Stimulated activated CD8-positive, alpha-beta memory T cell treated with anti-CD3 and anti-CD28 coated beads, Interleukin-2, amount 100 ng/mL, for 1 hour (primary cell): Measurements from ENCODE around the gene SDCBP2.

ENCODE experiments used
- DNase-seq, 2 donors: peaks; one replicate each; pipeline ENCODE4 v3.0.0-alpha.2; 2020; ENCODE audit warnings: low read depth in 2 of 2

Gene SDCBP2

DNA sequence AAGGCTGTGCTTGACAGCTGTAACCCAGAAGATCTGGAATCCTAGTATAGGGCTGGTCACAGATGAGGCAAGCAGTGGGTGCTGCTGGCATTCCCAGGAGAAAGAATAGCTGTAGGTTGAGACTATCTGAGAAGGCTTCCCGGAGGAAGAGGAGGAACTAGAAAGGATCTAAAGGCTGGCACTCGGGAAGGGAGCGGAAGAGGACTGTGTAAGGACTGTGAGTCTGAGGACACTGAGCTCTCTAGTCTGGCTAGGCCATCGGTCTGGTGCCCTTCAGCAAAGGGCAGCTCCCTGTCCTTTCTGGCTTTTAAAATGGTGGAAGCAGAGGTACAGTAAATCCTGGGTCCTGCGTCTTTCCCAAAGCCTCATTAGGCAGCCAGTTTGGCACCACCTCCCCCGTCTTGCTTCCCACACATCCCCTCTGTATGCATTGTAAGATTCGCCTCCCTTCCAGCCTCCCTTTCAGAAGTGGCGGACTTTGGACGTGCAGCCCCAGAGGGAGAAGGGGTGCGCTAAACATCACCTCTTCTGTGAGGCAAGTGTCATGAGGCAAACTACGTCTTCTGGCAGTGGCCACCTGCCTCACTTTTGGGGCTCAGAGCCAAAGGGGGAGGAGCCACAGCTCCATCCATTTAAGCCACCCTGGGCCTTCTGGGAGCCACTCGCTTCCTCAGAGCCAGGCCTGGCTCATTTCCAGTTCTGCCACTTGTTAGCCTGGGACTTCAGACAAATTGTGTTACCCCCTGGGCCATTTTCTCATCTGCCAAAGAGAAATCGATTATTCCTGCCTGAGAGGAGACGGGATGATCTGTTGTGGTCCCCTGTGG is 54.2 kb downstream of the SDCBP2 start:
- DNase-seq, result no peak

DNA sequence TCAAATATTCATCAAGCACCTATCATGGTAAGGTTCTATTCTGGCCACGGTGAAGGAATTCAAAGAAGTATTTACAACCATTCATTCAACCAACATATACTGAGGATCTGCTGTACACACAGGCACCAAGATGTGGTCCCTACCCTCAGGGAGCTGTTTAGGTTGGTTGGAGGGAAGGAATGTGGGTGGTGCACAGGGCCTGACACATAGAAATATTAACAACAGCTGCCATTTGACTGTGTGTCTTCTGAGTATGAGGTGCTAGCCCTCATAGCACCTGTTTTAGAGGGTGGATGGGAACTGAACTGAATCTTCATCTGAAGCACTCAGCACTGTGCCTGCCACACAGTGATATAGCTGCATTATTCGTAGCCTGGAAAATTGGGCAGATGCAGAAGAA is 55.6 kb downstream of the SDCBP2 start:
- DNase-seq, result no peak

DNA sequence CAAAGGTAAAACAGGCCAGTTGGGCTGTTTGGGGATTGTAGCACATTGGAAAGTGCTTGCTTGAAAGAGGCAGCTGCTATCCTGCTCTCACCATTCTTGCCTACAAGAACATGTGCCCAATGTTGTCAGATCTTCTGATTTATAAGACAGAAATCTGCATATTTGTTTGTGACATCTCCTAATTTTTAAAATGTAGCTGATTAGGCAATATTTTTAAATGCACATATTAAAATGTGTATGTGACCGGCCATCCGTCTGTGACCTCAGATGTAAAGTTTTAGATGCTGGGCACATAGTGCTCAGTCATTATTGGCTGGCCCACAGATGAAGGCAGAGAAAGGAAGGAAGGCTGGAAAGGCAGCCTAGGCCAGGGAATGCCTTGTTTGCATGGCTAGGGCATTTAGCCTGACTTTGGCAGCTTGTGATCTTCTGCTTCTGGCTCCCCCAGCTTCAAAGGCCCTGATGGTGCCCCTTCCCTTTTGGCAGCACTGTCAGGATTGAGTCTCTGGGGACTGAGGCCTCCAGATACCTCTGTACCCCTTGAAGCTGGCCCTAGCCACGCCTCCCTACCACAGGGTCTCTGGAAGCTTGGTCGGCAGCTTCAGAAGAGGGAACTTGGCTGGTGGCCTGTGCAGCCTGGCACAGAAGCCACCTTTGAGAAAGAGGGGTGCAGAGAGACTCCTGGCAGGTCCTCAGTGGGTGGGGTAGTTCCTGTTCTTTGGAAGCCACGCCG is 56.4 kb downstream of the SDCBP2 start:
- no peak for DNase-seq

DNA sequence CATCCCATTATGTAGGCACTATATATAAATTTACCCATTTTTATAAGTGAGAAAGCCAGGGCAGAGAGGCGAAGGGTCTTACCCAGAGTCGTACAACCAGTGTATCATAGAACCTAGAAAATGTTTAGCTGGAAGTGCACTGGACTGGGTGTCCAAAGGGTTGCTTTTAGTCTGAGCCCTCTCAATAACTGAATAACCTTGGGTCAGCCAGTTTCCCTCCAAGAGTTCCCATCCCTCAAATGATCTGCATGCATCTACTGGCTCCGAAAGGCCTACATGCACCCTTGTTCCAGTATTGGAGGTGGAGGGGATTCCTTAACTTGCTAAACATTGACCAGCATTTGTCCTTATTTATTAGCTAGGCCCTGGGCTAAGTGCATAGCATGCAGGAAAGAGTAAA is 59.1 kb downstream of the SDCBP2 start:
- no peak for DNase-seq

DNA sequence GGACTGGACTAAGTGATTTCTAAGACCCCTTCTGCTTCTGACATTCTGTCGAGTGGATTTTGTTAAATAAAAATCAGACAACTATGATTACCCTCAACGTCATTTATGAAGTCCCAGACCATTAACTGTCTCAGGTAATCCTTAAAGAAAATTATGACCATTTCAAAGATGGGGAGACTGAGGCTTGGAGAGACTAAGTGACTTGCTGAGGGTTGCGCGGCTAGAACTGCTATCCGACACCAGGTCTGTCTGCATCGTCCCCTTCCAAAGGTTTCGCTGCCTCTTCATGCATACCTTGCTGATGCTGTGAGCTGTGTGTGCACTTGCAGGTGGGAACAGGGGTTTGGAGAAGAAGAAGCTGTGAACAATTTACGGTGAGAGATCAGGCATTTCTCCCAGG is 59.7 kb downstream of the SDCBP2 start:
- no peak for DNase-seq

DNA sequence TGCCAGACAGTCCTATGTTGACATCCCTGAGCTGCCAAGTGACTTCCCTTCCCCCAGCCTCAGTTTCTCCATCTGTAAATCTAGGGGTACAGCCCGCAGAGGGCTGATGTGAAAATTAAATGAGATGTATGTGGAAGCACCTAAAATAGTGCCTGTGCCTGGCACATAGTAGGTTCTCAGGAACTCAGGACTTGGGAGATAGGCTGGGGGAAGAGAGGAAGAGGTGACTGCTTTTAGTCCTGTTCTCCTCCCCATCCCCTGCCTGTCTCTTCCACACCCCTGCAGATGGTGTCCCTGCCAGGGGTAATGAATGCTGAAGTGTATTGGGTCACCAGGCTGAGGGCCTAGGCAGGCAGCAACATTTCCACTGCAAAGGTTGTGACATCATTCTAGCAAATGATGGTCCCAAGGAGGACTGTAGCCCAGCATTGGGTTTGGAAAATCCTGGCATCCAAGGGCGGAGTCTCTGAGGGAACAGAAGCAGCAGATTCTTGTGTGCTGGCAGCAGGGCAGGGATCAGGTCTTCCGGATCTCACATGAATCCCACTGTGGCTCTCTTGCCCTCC is 61.0 kb downstream of the SDCBP2 start:
- no peak for DNase-seq

DNA sequence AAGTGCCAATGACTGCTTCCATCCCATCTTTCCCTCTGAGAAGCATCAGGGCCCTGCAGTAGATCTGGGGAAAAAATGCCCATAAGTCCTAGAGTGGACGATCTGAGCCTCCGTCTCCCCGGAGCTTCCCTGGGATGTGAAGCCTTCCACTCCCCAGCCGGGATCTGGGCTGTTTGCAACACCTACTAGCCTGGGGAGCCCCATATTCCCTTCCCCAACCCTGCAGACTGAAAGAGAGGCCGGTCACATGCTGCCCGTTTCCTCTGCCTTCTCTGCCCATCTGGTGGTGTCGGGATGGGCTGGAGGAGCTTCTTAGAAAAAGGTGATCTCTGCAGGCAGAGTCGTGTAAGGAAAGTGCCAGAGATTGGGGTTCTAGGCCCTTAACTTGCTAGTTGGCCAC is 61.8 kb downstream of the SDCBP2 start:
- no peak for DNase-seq

DNA sequence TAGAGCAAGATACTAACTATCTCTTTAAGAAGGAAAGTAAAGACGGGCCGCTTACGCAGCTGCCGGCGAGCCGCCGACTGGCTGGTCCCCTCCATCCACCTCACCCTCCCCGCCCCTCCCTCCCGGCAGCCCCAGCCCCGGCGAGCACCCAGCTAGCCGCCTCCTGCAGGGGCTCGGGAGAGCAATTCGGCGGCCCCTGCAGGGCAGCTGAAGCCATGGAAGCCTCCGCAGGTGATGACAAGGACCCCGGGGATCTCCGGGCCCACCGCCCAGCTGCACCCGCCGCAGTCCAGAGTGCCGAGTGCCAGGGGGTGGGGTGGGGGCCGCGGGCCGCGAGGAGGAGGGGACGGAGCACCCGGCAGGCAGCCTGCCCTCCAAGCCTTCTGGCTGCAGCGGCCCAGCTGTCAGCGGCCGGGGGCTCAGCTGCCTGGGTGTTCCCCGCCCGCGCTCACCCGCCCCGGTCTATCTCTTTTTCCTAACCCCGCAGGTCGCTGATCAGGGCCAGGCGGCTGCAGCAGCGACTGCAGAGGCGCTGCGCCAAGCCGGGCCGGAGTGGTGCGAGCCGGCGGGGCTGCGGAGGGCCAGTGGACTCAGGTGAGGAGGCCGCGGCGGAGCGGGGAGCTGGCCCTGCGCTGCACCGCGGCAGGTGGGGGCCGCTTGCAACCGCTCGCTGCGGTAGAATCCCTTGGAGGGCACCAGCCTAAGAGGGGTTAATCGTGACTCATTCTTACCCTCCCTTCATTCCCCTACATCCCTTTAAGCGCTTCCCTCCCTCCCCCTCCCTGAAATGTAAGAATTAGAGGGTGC is 62.6 kb downstream of the SDCBP2 start, which contains the start of gene SNPH:
SNPH (plus strand) TSS at position 128 of the 807 bp plus-strand sequence. CDS start 29,946 bp downstream, outside the sequence.
- peak; percentile 39 to 58 for DNase-seq

DNA sequence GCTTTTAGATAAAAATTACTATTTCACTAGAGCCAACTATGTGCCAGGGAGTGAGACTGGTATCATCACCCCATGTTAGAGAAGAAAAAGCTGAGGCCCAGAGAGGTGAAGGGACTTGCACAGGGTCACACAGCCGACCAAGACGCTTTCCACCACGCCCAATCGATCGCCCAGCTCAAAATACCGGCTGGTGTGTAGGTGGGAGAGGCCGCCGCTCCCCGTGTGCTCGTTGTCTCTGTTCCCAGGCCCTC is 63.1 kb downstream of the SDCBP2 start:
- no peak for DNase-seq

DNA sequence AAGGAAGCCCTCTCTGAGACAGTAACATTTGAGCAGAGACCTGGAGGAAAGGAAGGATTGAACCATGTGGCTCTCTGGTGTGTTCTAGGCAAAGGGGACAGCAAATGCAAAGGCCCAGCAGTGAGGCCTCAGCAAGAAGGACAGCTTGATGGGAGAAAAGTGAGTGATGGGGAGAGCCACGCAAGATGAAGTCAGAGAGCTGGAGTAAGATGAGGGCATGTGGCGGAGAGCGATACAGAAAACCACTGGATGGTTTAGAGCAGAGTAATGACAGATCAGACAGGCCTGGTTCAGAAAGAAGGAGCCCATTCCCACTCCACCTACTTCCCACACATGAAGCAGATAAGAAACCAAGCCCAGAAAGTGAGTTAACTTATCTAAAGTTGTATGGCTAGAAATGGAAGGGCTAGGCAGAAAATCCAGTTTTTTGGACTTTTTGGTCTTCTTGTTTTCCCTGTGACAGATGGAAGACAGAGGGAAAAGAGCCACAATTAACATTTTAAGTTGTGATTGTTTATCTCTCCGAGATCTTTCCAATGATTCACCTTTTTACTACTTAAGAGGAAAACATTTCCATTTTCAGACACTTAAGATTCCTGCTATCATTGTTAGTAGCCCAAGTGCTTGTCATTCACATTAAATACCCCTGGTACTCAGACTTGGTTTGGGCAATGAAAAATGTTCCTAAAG is 63.6 kb downstream of the SDCBP2 start:
- DNase-seq, result no peak

DNA sequence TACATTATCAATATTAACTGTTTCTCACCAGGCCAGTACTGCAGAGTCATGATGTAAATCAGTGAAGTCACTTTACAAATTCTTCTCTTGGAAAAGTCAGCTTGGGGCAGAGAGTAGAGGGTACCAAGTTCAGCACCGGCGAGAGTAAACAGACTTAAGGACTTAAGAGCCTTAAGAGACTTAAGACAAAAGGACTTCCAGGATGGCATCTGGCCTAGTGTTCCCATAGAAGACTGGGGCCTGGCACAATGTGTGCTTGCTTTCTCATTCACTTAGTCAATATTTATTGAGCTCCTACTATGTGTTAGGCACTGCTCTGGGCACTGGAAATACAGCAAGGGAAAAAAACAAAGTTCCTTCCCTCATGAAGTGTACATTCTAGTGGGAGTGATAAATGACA is 64.2 kb downstream of the SDCBP2 start:
- no peak for DNase-seq

DNA sequence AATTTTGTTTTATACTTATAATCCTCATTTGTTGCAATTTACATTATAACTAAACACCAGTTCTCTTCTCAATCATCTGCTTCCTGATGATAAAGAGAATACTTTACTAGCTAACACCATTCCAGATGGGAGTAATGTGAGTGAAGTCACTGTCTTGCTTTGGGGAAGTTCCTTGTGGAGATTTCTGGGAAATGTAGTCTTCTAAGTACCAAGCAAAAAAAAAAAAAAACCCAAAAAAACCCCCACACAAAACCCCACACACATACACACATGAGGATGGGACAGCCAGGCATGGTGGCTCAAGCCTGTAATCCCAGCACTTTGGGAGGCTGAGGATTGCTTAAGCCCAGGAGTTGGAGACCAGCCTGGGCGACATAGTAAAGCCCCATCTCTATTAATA is 65.1 kb downstream of the SDCBP2 start:
- DNase-seq, result no peak
